SHP77 treated with DMSO at 0.1 percent for 48 hours (cell line): ENCODE results near the gene CXCR2.

Experiments used
- DNase-seq: peaks from one replicate; lab custom pipeline; 2025; lab: John Stamatoyannopoulos, UW

CXCR2 gene

DNA sequence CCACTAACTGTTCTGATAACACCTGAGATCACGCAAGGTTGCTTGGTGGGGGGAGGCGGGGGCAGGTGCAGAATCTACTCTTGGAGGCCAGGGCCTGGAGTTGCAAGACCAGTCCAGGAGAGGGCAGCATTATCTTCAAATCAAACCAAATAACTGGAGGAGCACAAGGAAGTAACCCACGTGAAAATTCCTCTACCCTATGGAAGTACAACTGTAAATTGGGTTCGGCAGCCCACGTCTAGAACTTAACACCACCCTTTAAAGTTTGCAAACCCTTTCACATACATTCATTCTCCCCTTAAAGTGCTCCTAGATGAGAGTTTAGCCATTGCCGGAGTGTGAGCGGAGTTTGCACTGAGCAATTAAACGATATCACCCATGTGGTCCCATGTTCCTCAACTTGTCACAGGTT lies 60.5 kb downstream of the CXCR2 start:
- DNase-seq: peak; percentile 35
